Karpas-422 (cell line): ENCODE measurements around the gene GART. TPM values are rescaled to one million over a fixed set of nuclear protein-coding genes. Genes with fewer than 3 reads are reported as not detected.

Source experiments
- DNase-seq: peaks from one replicate; pipeline ENCODE4 v3.0.0-alpha.2; 2015
- H2AFZ ChIP-seq: fragments of 200-600 bp; sonication (generic); 2 replicates; pipeline ENCODE4 v1.6.1; 2014; ENCODE audit warnings: antibody characterized with exemption, low read length, mixed read lengths
- H3K27ac ChIP-seq: fragments of 200-600 bp; sonication (generic); 2 replicates; pipeline ENCODE4 v1.5.1; 2014; ENCODE audit warnings: mild to moderate bottlenecking, low read length, moderate library complexity
- H3K27me3 ChIP-seq: fragments of 200-600 bp; sonication (generic); 2 replicates; pipeline ENCODE4 v1.6.1; 2014; ENCODE audit warnings: low read length, mixed read lengths
- H3K36me3 ChIP-seq: fragments of 200-600 bp; sonication (generic); 2 replicates; pipeline ENCODE4 v1.6.1; 2014; ENCODE audit warnings: low read length, mixed read lengths; ENCODE audit not compliant: insufficient read depth
- H3K4me1 ChIP-seq: fragments of 200-600 bp; sonication (generic); 2 replicates; pipeline ENCODE4 v1.6.1; 2014; ENCODE audit warnings: mild to moderate bottlenecking, low read length, mixed read lengths
- H3K4me2 ChIP-seq: fragments of 200-600 bp; sonication (generic); 2 replicates; pipeline ENCODE4 v1.6.1; 2014; ENCODE audit warnings: low read length, low read depth, mild to moderate bottlenecking; ENCODE audit not compliant: poor library complexity, severe bottlenecking
- H3K4me3 ChIP-seq: fragments of 200-600 bp; sonication (generic); 2 replicates; pipeline ENCODE4 v1.5.1; 2014; ENCODE audit warnings: mild to moderate bottlenecking, antibody characterized with exemption, low read length, mixed read lengths
- H3K79me2 ChIP-seq: fragments of 200-600 bp; sonication (generic); 2 replicates; pipeline ENCODE4 v1.6.1; 2014; ENCODE audit warnings: mild to moderate bottlenecking, low read length, mixed read lengths
- H3K9ac ChIP-seq: fragments of 200-600 bp; sonication (generic); 2 replicates; pipeline ENCODE4 v1.6.0; 2014; ENCODE audit warnings: low read length
- H3K9me2 ChIP-seq: fragments of 200-600 bp; sonication (generic), shearing (Covaris generic); replicated peaks from 2 replicates; pipeline ENCODE4 v1.6.0; 2014; ENCODE audit warnings: mild to moderate bottlenecking, low read length, moderate library complexity; ENCODE audit not compliant: insufficient read depth
- H3K9me3 ChIP-seq: fragments of 300-700, 200-600 bp; sonication (generic); 2 replicates; pipeline ENCODE4 v1.6.1; 2014; ENCODE audit warnings: low read length, mixed read lengths
- H4K20me1 ChIP-seq: fragments of 200-600 bp; sonication (generic); 2 replicates; pipeline ENCODE4 v1.6.1; 2014; ENCODE audit warnings: mild to moderate bottlenecking, antibody characterized with exemption, low read length, low read depth; ENCODE audit not compliant: insufficient read depth
- total RNA-seq: library from RNA; depleted of rRNA; stranded (reverse); fragments of >200 nt; shearing (Covaris generic); gene quantifications from 2 replicates; pipeline ENCODE4 v1.2.3, GENCODE V29; 2014; ENCODE audit warnings: low replicate concordance

Gene GART
- total RNA-seq, 1 experiment from 2014 or later = 117 TPM

GRCh38 chr21:33492571-33492970 is 49.3 kb downstream of the GART start:
- no peak overlapping the region for H2AFZ ChIP-seq
- H3K4me3 ChIP-seq = no peak overlapping the region
- H3K9ac ChIP-seq = no peak overlapping the region
- no peaks in the 10 kb centered on the region for H3K9me3 ChIP-seq
- H3K79me2 ChIP-seq = no peaks in the 10 kb centered on the region
- H4K20me1 ChIP-seq = no peaks in the 10 kb centered on the region
- peaks cover 11% of the 10 kb centered on the region for H3K4me1 ChIP-seq
- H3K27ac ChIP-seq = no peak overlapping the region
- no peaks in the 10 kb centered on the region for H3K27me3 ChIP-seq
- no peaks in the 10 kb centered on the region for H3K9me2 ChIP-seq
- no peaks in the 10 kb centered on the region for H3K36me3 ChIP-seq
- no peak for DNase-seq
- no peak overlapping the region for H3K4me2 ChIP-seq

GRCh38 chr21:33491373-33492102 is 50.4 kb downstream of the GART start, which contains the start of gene DNAJC28:
TSS of gene DNAJC28 (minus strand) at chr21:33491716. CDS start at chr21:33489393, 2,323 bp downstream.
- no peaks in the 10 kb centered on the region for H3K36me3 ChIP-seq
- peak within 1 kb of the TSS; percentile 71 for H3K9ac ChIP-seq
- H4K20me1 ChIP-seq = no peaks in the 10 kb centered on the region
- H3K27me3 ChIP-seq = no peaks in the 10 kb centered on the region
- H2AFZ ChIP-seq = peak within 1 kb of the TSS; percentile 71
- peaks cover 11% of the 10 kb centered on the region for H3K4me1 ChIP-seq
- no peaks in the 10 kb centered on the region for H3K9me2 ChIP-seq
- DNase-seq = peak; percentile 98
- peak within 1 kb of the TSS; percentile 80 for H3K4me3 ChIP-seq
- H3K27ac ChIP-seq = no peak within 1 kb of the TSS
- peak within 1 kb of the TSS; percentile 87 for H3K4me2 ChIP-seq
- H3K9me3 ChIP-seq = no peaks in the 10 kb centered on the region
- H3K79me2 ChIP-seq = no peaks in the 10 kb centered on the region

- Histone ChIP-seq H3K27ac (no peak overlapping the region), H4K20me1 (no peaks in the 10 kb centered on the region), H3K79me2 (no peaks in the 10 kb centered on the region), H3K27me3 (no peaks in the 10 kb centered on the region), H3K4me2 (peak overlapping the region; percentile 87), H3K36me3 (no peaks in the 10 kb centered on the region), H3K9ac (peak overlapping the region; percentile 71), H2AFZ (peak overlapping the region; percentile 71), H3K9me2 (no peaks in the 10 kb centered on the region), H3K9me3 (no peaks in the 10 kb centered on the region), H3K4me1 (peaks cover 11% of the 10 kb centered on the region), H3K4me3 (peak overlapping the region; percentile 80)
- DNase-seq = no peak
These were observed 50.9 kb downstream of the GART start for GRCh38 chr21:33490991-33491372.

- no peak overlapping the region for H3K27ac ChIP-seq
- H3K4me3 ChIP-seq = no peak overlapping the region
- no peaks in the 10 kb centered on the region for H3K36me3 ChIP-seq
- no peaks in the 10 kb centered on the region for H3K79me2 ChIP-seq
- H3K27me3 ChIP-seq = no peaks in the 10 kb centered on the region
- peaks cover 11% of the 10 kb centered on the region for H3K4me1 ChIP-seq
- no peaks in the 10 kb centered on the region for H3K9me2 ChIP-seq
- H3K9me3 ChIP-seq = no peaks in the 10 kb centered on the region
- DNase-seq = no peak
- no peak overlapping the region for H3K4me2 ChIP-seq
- H2AFZ ChIP-seq = no peak overlapping the region
- H3K9ac ChIP-seq = no peak overlapping the region
- no peaks in the 10 kb centered on the region for H4K20me1 ChIP-seq
These were observed 53.0 kb downstream of the GART start for GRCh38 chr21:33488936-33489335.

GRCh38 chr21:33487996-33488395 is 53.9 kb downstream of the GART start:
- no peak overlapping the region for H2AFZ ChIP-seq
- H4K20me1 ChIP-seq = no peaks in the 10 kb centered on the region
- no peaks in the 10 kb centered on the region for H3K27me3 ChIP-seq
- H3K79me2 ChIP-seq = no peaks in the 10 kb centered on the region
- no peak overlapping the region for H3K4me3 ChIP-seq
- H3K9me2 ChIP-seq = no peaks in the 10 kb centered on the region
- no peaks in the 10 kb centered on the region for H3K9me3 ChIP-seq
- no peak overlapping the region for H3K9ac ChIP-seq
- no peak overlapping the region for H3K4me2 ChIP-seq
- H3K36me3 ChIP-seq = no peaks in the 10 kb centered on the region
- H3K27ac ChIP-seq = no peak overlapping the region
- H3K4me1 ChIP-seq = peaks cover 11% of the 10 kb centered on the region
- no peak for DNase-seq

GRCh38 chr21:33481314-33481943 is 60.5 kb downstream of the GART start:
- H3K4me2 ChIP-seq = peak overlapping the region; percentile 88

GRCh38 chr21:33480481-33481103 is 61.3 kb downstream of the GART start:
- DNase-seq = no peak
- H3K4me2 ChIP-seq = peak overlapping the region; percentile 88
- peak overlapping the region; percentile 88 for H3K9ac ChIP-seq
- H2AFZ ChIP-seq = peak overlapping the region; percentile 92
- peaks cover 13% of the 10 kb centered on the region for H3K4me1 ChIP-seq
- no peaks in the 10 kb centered on the region for H3K9me3 ChIP-seq
- H4K20me1 ChIP-seq = no peaks in the 10 kb centered on the region
- H3K27ac ChIP-seq = no peak overlapping the region
- H3K9me2 ChIP-seq = no peaks in the 10 kb centered on the region
- peaks cover 33% of the 10 kb centered on the region for H3K79me2 ChIP-seq
- H3K27me3 ChIP-seq = no peaks in the 10 kb centered on the region
- no peaks in the 10 kb centered on the region for H3K36me3 ChIP-seq
- peak overlapping the region; percentile 95 for H3K4me3 ChIP-seq

More at GRCh38 chr21:33481314-33481943, 60.5 kb downstream of the GART start:
- no peaks in the 10 kb centered on the region for H3K27me3 ChIP-seq
- no peak overlapping the region for H3K4me3 ChIP-seq
- no peak overlapping the region for H3K27ac ChIP-seq
- H3K9me3 ChIP-seq = no peaks in the 10 kb centered on the region
- H2AFZ ChIP-seq = no peak overlapping the region
- no peaks in the 10 kb centered on the region for H4K20me1 ChIP-seq
- H3K4me1 ChIP-seq = peaks cover 13% of the 10 kb centered on the region
- H3K9me2 ChIP-seq = no peaks in the 10 kb centered on the region
- no peaks in the 10 kb centered on the region for H3K36me3 ChIP-seq
- H3K9ac ChIP-seq = no peak overlapping the region
- peaks cover 25% of the 10 kb centered on the region for H3K79me2 ChIP-seq
- no peak for DNase-seq
